GM12874 (cell line): ENCODE data around the gene BCAS3.

ENCODE experiments used
- TF ChIP-seq, protein P1 (sequence below): IDR thresholded peaks from 2 replicates; pipeline ENCODE4 v1.5.1; 2011; ENCODE audit warnings: low read depth, mild to moderate bottlenecking, control low read depth, low read length, moderate library complexity; ENCODE audit not compliant: insufficient read depth

BCAS3 gene

DNA sequence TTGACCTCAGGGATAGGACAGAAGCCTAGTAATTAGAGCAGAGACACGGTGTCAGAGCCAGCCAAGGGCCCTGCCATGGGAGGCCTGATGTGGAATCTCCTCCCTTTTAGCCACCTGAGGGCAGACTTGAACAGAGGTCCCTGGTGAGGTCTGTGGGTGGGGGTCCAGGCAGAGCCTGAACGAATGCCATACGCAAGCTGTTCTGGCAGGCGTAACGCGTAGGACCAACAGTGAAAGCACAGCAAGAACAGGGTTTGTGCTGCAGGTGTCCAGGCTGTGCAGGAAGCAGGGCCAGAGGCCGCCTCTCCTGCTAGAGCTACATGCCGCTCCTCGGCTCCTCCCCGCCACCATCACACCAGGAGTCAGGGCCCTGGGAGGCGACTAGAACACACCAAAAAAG, 640.1 kb downstream of the BCAS3 start:
- TF ChIP-seq, protein P1, sequence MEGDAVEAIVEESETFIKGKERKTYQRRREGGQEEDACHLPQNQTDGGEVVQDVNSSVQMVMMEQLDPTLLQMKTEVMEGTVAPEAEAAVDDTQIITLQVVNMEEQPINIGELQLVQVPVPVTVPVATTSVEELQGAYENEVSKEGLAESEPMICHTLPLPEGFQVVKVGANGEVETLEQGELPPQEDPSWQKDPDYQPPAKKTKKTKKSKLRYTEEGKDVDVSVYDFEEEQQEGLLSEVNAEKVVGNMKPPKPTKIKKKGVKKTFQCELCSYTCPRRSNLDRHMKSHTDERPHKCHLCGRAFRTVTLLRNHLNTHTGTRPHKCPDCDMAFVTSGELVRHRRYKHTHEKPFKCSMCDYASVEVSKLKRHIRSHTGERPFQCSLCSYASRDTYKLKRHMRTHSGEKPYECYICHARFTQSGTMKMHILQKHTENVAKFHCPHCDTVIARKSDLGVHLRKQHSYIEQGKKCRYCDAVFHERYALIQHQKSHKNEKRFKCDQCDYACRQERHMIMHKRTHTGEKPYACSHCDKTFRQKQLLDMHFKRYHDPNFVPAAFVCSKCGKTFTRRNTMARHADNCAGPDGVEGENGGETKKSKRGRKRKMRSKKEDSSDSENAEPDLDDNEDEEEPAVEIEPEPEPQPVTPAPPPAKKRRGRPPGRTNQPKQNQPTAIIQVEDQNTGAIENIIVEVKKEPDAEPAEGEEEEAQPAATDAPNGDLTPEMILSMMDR: no peak

DNA sequence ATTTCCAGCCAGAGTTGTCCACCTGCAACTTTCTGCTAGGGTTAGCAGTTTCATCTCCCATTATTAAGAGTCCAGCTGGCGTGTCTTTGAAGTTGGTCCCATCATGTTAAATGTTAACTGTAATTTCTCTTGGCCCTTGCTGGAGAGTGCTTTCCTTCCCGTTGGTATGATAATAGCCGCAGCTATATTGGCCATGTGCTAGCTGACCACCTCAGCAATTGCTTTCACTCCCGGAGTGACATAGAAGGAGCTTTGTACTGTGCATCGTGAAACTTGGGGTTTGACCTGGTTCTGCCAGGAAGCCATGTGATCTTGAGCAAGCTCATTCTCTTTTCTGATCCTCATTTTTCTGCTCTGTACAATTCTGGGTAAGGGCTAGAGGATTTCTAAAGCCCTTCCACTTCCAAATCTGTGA, 641.0 kb downstream of the BCAS3 start:
- TF ChIP-seq, protein P1: no peak

DNA sequence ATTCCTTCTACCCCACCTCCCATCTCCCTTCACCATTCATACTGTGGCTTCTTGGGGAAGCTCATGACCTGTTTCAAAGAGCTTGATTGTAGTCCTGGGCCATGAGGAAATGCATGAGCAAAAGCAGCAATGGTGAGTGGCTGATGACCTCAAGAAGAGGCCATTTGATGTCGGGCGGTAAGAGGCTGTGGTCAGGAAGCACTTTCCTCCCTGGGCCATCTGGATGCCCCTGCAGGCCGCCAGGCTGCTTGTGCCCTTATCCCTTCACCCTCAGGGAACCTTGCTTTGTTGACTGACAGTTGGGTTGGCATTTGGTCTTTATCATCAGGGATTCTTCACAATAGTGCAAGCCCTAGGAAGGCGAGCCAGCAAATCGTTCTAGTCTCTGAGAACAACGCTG, 643.7 kb downstream of the BCAS3 start:
- TF ChIP-seq, protein P1: no peak

DNA sequence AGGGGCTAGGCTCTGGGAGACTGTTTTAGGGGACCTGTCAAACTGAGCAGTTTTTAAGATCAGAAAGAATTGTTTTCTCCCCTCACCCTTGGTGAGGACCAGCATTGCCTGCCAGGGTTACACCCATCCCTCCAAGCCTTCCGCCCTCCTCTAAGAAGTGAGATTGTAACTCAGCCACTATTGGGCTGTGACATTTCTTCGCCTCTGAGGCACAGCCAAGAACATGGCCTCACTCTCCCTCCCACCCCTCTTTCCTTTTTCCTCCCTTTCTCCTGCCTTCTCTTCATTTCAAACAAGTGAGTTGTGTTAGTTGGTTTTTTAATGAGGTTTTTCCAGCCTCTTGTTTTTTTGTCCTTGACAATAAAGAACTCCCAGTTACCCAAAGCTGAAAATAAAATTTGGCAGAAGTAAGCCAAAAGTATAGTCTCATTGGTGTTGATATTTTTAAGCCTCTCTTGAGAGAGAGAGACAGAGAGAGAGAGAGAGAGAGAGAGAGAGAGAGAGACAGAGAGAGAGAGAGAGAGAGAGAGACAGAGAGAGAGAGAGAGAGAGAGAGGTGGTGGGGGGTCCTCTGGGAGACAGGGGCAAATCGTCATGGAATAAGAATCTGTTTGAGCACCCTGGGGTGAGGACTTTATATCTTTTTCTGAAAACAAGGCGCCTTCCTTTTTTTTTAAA, 644.8 kb downstream of the BCAS3 start:
- TF ChIP-seq, protein P1: no peak

DNA sequence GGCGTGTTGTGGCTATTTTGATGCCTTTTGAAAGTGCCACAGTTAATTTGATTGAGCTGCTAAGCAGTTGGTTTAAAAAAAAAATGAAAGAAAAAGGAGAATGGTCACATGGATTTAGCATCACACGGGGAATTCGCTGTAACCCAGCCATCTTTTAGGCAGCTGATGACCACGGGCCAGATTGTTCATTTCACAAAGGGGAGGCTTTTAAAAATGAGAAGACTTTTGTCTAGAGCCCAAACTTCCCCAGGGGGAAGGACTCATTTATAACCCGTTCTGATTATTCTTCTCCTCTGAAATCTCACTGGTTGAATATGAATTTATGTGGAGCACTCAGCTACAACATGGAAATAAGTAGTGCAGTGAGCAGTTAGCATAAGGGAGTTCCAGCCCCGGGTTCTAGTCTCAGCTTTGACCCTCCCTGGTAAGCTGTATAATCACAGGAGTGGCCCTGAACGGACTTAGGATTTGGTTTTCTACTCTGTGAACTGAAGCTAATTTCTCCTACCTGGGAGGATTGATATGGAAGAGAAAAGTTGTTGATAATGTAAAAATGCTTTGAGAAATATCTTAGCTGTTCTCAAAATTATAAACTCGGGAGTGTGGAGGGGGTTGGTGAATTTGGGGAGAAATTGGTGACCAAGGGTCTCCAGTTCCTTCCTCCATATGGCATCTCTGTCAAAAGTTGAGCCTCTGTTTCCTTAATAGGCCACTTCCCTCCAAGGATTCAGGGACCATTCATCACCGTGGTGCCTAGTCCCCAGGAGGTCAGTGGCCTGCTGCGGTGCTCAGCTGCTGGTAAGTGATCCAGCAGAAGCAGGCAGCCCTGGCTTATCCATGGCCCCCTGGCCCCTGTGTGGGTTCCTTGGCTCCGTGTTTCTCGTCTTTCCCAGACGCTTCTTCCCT, 645.6 kb downstream of the BCAS3 start:
- TF ChIP-seq, protein P1: no peak

DNA sequence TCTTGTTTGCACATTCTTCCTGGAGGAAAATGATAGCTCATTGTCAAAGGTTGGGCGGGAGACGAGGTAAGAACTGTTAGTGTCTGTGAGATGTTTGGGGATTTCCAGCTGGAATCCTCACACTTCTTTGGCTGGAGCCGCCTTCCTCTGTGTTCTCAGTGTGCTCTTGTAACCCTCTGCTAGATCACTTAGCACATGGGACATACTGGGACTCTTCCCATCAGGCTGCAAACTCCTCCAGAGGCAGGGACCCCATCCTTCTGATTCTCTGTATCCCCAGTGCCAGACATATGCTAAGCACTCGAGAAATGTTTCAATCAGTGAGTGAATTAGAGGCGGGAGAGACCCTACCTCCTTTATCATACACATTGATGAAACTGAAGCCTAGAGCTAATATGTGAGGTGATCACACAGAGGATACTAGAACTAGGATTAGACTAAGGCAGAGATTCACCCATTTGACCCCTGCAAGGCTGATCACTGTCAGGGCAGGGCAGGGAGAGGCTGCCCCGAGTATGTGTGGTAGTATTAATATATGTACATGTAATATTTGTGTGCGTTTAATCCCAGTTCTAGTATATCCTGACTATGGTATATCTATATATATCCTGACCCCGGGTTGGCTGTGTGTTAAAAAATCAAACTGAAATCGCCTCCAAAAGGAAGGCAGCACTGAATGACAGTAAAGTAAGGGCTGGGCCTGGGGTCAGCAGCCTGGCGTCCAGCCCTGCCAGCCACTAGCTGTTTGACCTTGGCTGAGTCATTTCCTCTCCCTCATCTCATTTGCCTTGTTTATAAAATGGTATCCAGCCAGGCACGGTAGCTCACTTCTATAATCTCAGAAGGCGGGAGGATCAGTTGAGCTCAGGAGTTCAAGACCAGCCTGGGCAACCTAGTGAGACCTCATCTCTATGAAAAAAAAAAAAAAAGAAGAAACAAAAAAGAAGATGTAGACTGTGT, 646.5 kb downstream of the BCAS3 start:
- TF ChIP-seq, protein P1: no peak
